ENCODE measurements around the gene PTPDC1. TPM values are rescaled to one million over a fixed set of nuclear protein-coding genes. Genes with fewer than 3 reads are reported as not detected.

PTPDC1 gene
- total and polyA plus RNA-seq, 2 of the 8 experiments (the other 6 are each of a cell fraction or from before 2014, with no cell fraction given) = 4.1 to 7.3 TPM

DNA sequence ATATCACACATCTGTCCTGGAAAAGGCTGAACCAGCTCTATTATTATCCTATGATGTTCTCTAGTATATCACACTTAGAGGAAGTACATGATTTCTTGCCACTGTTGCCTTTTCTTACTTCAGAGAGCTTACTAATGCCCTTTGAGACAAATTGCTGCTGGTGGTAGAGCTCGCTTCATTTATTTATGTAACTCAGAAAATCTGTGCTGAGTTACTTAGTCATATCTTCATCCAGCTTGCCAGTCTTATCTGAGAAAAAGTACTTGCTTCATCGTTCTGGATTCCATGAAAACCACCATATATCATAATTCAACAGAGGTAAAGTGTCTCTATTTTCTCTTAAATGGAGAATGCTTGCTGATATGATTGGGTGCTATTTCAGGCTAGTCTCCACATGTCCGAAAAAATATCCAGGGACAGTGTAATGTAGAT is 26.6 kb downstream of the PTPDC1 start:
- Histone ChIP-seq H3K14ac (ENCODE audit: insufficient read length) (no peak overlapping the region), H3K9me3 (ENCODE audit: insufficient read depth in 2 of 2, low read depth in 1 of 2, low read length in 1 of 2) (no peaks in the 10 kb centered on the region), H3K4ac (replicated peaks; ENCODE audit: insufficient read length, low read depth, low read length) (no peak overlapping the region), H3K79me1 (ENCODE audit: low read depth, low read length) (no peaks in the 10 kb centered on the region), H4K5ac (ENCODE audit: insufficient read length, low read depth, low read length) (no peak overlapping the region), H2AFZ (ENCODE audit: low read length) (no peak overlapping the region), H2BK120ac (replicated peaks; ENCODE audit: low read depth, low read length) (no peak overlapping the region), H4K20me1 (replicated peaks in 1 of 2; ENCODE audit: control insufficient read depth in 1 of 2, insufficient read depth in 2 of 2, low read length in 2 of 2) (no peaks in the 10 kb centered on the region), H3K27me3 (replicated peaks in 1 of 4; ENCODE audit: control insufficient read depth in 3 of 4, extremely low read depth in 1 of 4, insufficient read depth in 3 of 4, low read length in 3 of 4) (no peaks in the 10 kb centered on the region; a peak in 1 of 7 replicates), H4K91ac (replicated peaks; ENCODE audit: insufficient read length, low read length) (no peak overlapping the region), H2BK20ac (ENCODE audit: low read length) (no peak overlapping the region), H3K4me2 (ENCODE audit: insufficient read depth in 1 of 2, low read depth in 2 of 2, low read length in 2 of 2) (no peak overlapping the region), H3K23ac (ENCODE audit: insufficient read length) (no peak overlapping the region), H4K8ac (ENCODE audit: extremely low read depth, insufficient read depth, low read length) (no peak overlapping the region), H3K23me2 (ENCODE audit: low read depth, low read length) (no peaks in the 10 kb centered on the region), H2BK15ac (ENCODE audit: low read length) (no peak overlapping the region), H2BK5ac (ENCODE audit: low read depth, low read length) (no peak overlapping the region), H3K4me3 (ENCODE audit: extremely low read depth in 1 of 4, insufficient read depth in 2 of 4, low read depth in 3 of 4, low read length in 4 of 4) (no peak overlapping the region), H2AK5ac (ENCODE audit: low read depth, low read length) (no peak overlapping the region), H3K56ac (replicated peaks; ENCODE audit: insufficient read length, low read depth, low read length) (no peak overlapping the region), H3K27ac (ENCODE audit: low read depth, low read length) (no peak overlapping the region), H3K4me1 (replicated peaks in 1 of 4; ENCODE audit: control insufficient read depth in 3 of 4, insufficient read depth in 4 of 4, low read length in 3 of 4) (0 out of 7 replicates have a peak, but pooled peaks cover 0 to 2% (median 0%) of the 10 kb centered on the region in 4 experiments), H3K79me2 (ENCODE audit: control insufficient read depth in 1 of 2, insufficient read depth in 2 of 2, low read length in 2 of 2) (no peaks in the 10 kb centered on the region), H2BK12ac (ENCODE audit: low read depth, low read length) (no peak overlapping the region), H3K9ac (replicated peaks in 1 of 4; ENCODE audit: extremely low read depth in 1 of 4, low read depth in 3 of 4, low read length in 3 of 4) (no peak overlapping the region), H3K36me3 (ENCODE audit: control insufficient read depth in 2 of 4, insufficient read depth in 4 of 4, low read length in 3 of 4) (no peaks in the 10 kb centered on the region), H3K18ac (ENCODE audit: extremely low read depth, low read length) (no peak overlapping the region)
- 83% methylated on average over 3 of the region's 3 CpGs; no CpG with 5 or more reads in 1 of the 2 experiments for WGBS, 2 experiments (ENCODE audit: extremely low coverage in 1 of 2, insufficient coverage in 1 of 2, insufficient read length in 1 of 2, insufficient replicate concordance in 2 of 2, low coverage in 1 of 2, low lambda C conversion rate in 2 of 2, missing lambda C conversion rate in 1 of 2)
- CTCF ChIA-PET (ENCODE audit: partially characterized antibody) = no interaction called here
- POLR2A ChIA-PET (ENCODE audit: partially characterized antibody) = interaction anchor here (0.7 to 3.5 kb wide), 4 partner anchors 10 to 57 kb away, joined by 3 to 14 read pairs (median 5); no protein-coding TSS in a partner anchor
- DNase-seq (ENCODE audit: low read depth in 1 of 2, low spot score in 2 of 2) = no peak
- no peak for FAIRE-seq
- no peak for TF ChIP-seq SIN3A (conservative IDR thresholded peaks at IDR 0.05 in 1 of 2, IDR thresholded peaks at IDR 0.05 in 1 of 2; ENCODE audit: low read depth in 1 of 2, low read length in 2 of 2)
- no peak for TF ChIP-seq HDAC6 (IDR thresholded peaks at IDR 0.05; ENCODE audit: low read depth, low read length)
- no peak for TF ChIP-seq PHF8 (conservative IDR thresholded peaks at IDR 0.05; ENCODE audit: low read depth, low read length)
